Endothelial cell of umbilical vein (primary cell): Measurements from ENCODE around the gene COX7A2L. TPM values are rescaled to one million over a fixed set of nuclear protein-coding genes. Genes with fewer than 3 reads are reported as not detected.
A peak's percentile ranks its signal among the peaks of the same experiment; 100 is the strongest.

Experiments used
- BruUV-seq: library from RNA; stranded (reverse); fragments of 400-500 nt; replicated peaks from 2 replicates; lab custom pipeline; 2021; lab: Mats Ljungman, UMichigan
- CTCF ChIA-PET: fragments of 300-600, 350-600 bp; sonication (Branson Sonifier 250); formaldehyde crosslinking; loops from one replicate; lab custom pipeline; 2021; ENCODE audit warnings: antibody characterized with exemption, inconsistent platforms; lab: Charles Lee
- POLR2A ChIA-PET: fragments of 300-600, 350-600 bp; sonication (Branson Sonifier 250); formaldehyde crosslinking; loops from one replicate; lab custom pipeline; 2021; ENCODE audit warnings: antibody characterized with exemption, inconsistent platforms; lab: Charles Lee
- DNase-seq: peaks from one replicate; pipeline ENCODE4 v3.0.0-alpha.2; 2011; ENCODE audit warnings: low read depth, low spot score
- FAIRE-seq: peaks from 2 replicates; lab custom pipeline; 2011; peaks lifted over from hg19 to GRCh38; lab: Jason Lieb, UNC
- H2AFZ ChIP-seq: 2 replicates; pipeline ENCODE4 v1.6.0; 2012; ENCODE audit warnings: low read depth, low read length, control low read depth, inconsistent platforms
- H3K27ac ChIP-seq: 2 replicates; pipeline ENCODE4 v1.5.1; 2011; ENCODE audit warnings: low read depth, mild to moderate bottlenecking, control low read depth, low read length, moderate library complexity; ENCODE audit not compliant: insufficient read depth
- H3K27me3 ChIP-seq, 2 experiments: 2 replicates each; pipeline versions ENCODE4 v1.6.0 to v1.6.1; 2011; ENCODE audit warnings: low read length in 2 of 2, mixed read lengths in 1 of 2; ENCODE audit not compliant: control insufficient read depth in 2 of 2, insufficient read depth in 2 of 2
- H3K36me3 ChIP-seq, 2 experiments: 2 replicates in 1 of 2; 3 replicates in 1 of 2; pipeline ENCODE4 v1.5.1; 2011; ENCODE audit warnings: low read length in 2 of 2, mild to moderate bottlenecking in 1 of 2, moderate library complexity in 1 of 2; ENCODE audit not compliant: control insufficient read depth in 2 of 2, insufficient read depth in 2 of 2; ENCODE audit errors: extremely low read depth in 1 of 2
- H3K4me1 ChIP-seq: 3 replicates; pipeline ENCODE4 v1.5.1; 2011; ENCODE audit warnings: mild to moderate bottlenecking, low read length; ENCODE audit not compliant: control insufficient read depth, insufficient read depth; ENCODE audit errors: extremely low read depth
- H3K4me2 ChIP-seq: 2 replicates; pipeline ENCODE4 v1.6.1; 2011; ENCODE audit warnings: low read length, control low read depth, mixed read lengths; ENCODE audit not compliant: insufficient read depth
- H3K4me3 ChIP-seq, 3 experiments: fragments of 200-600 bp in 1 of 3; sonication (generic), shearing (Covaris generic) in 1 of 3; replicated peaks in 1 of 3; 2 replicates each; pipeline ENCODE4 v1.5.1; 2011 to 2016; ENCODE audit warnings: control low read depth in 3 of 3, low read length in 3 of 3, mild to moderate bottlenecking in 2 of 3, inconsistent platforms in 1 of 3, low read depth in 1 of 3, moderate library complexity in 1 of 3; ENCODE audit not compliant: insufficient read depth in 1 of 3
- H3K79me2 ChIP-seq: 2 replicates; pipeline ENCODE4 v1.6.0; 2012; ENCODE audit warnings: low read length, inconsistent platforms; ENCODE audit not compliant: control insufficient read depth, insufficient read depth
- H3K9ac ChIP-seq: replicated peaks from 2 replicates; pipeline ENCODE3; 2011; ENCODE audit warnings: low read length, control low read depth; ENCODE audit not compliant: insufficient read depth; ENCODE audit errors: extremely low read depth
- H3K9me1 ChIP-seq: replicated peaks from 3 replicates; pipeline ENCODE4 v1.6.0; 2011; ENCODE audit warnings: mild to moderate bottlenecking, low read length; ENCODE audit not compliant: control insufficient read depth, insufficient read depth; ENCODE audit errors: extremely low read depth
- H3K9me3 ChIP-seq: replicated peaks from 2 replicates; pipeline ENCODE4 v1.5.1; 2012; ENCODE audit warnings: low read length, inconsistent platforms; ENCODE audit not compliant: control insufficient read depth, insufficient read depth
- H4K20me1 ChIP-seq: replicated peaks from 2 replicates; pipeline ENCODE3; 2011; ENCODE audit warnings: mild to moderate bottlenecking, low read length; ENCODE audit not compliant: control insufficient read depth, insufficient read depth; ENCODE audit errors: extremely low read depth
- CTCF ChIP-seq, 2 donors: IDR thresholded peaks; 1 replicate in 1 of 2; 2 replicates in 1 of 2; pipeline ENCODE4 v1.5.1; 2011; ENCODE audit warnings: low read length in 2 of 2, mild to moderate bottlenecking in 2 of 2, moderate library complexity in 2 of 2, control low read depth in 1 of 2, inconsistent platforms in 1 of 2, low read depth in 1 of 2; ENCODE audit not compliant: insufficient read depth in 1 of 2; ENCODE audit errors: extremely low read depth in 1 of 2
- EZH2 ChIP-seq: IDR thresholded peaks from 2 replicates; pipeline ENCODE4 v1.6.1; 2012; ENCODE audit warnings: borderline replicate concordance, low read depth, mild to moderate bottlenecking, moderate library complexity, low read length, inconsistent platforms; ENCODE audit not compliant: severe bottlenecking
- FOS ChIP-seq: IDR thresholded peaks from 2 replicates; pipeline ENCODE4 v1.6.1; 2011; ENCODE audit warnings: mild to moderate bottlenecking, low read length, moderate library complexity, borderline replicate concordance; ENCODE audit not compliant: insufficient read depth
- GATA2 ChIP-seq: IDR thresholded peaks from 2 replicates; pipeline ENCODE4 v1.7.0; 2011; ENCODE audit warnings: low read depth, mild to moderate bottlenecking, moderate library complexity, mixed read lengths, low read length; ENCODE audit not compliant: insufficient read length, insufficient read depth
- JUN ChIP-seq: IDR thresholded peaks from 2 replicates; pipeline ENCODE4 v1.6.1; 2011; ENCODE audit warnings: borderline replicate concordance, low read depth; ENCODE audit not compliant: insufficient read length, insufficient read depth
- MAX ChIP-seq: IDR thresholded peaks from 2 replicates; pipeline ENCODE4 v1.6.1; 2011; ENCODE audit not compliant: insufficient read depth, insufficient read length
- MYC ChIP-seq: IDR thresholded peaks from one replicate; pipeline ENCODE4 v1.6.1; 2011; ENCODE audit warnings: mild to moderate bottlenecking, low read depth, low read length
- POLR2A ChIP-seq: IDR thresholded peaks from 2 replicates; pipeline ENCODE4 v1.6.1; 2012; ENCODE audit warnings: low read depth, mild to moderate bottlenecking, control low read depth, low read length
- POLR2AphosphoS5 ChIP-seq: IDR thresholded peaks from 2 replicates; pipeline ENCODE4 v1.6.1; 2012; ENCODE audit warnings: low read depth, mild to moderate bottlenecking, control low read depth, low read length, moderate library complexity; ENCODE audit not compliant: insufficient read depth
- dilution Hi-C: fragments of 300-500 bp; cut with MboI; formaldehyde crosslinking; loops from one replicate; pipeline ENCODE4 v1.15.0; 2019; ENCODE audit warnings: low sequenced_read_pairs; ENCODE audit not compliant: extremely low pct_ligation_motif_present
- intact Hi-C: fragments of 100-400 bp; cut with micrococcal nuclease; formaldehyde crosslinking; loops from one replicate; pipeline ENCODE4 v1.10.0; 2022
- polyA plus RNA-seq, 4 experiments: library from polyadenylated mRNA; depleted of rRNA in 3 of 4; stranded (reverse) in 3 of 4; unstranded in 1 of 4; fragments of >200 nt; gene quantifications; 2 replicates each; pipeline versions ENCODE4 v1.2.1 to v1.2.3, GENCODE V29; 2011 to 2012; ENCODE audit warnings: missing spikeins in 1 of 4
- total RNA-seq: library from RNA; stranded (reverse); gene quantifications from 2 replicates; pipeline ENCODE4 v1.2.3, GENCODE V29; 2021

COX7A2L gene
- total and polyA plus RNA-seq, 2 donors (not counting 3 experiments of a cell fraction or from before 2014, with no cell fraction given): 94.2 to 119 TPM

GRCh38 chr2:42314892-42315468, 46.0 kb downstream of the COX7A2L start:
- H3K4me2 ChIP-seq: no peak overlapping the region
- H3K4me1 ChIP-seq: peaks cover 11% of the 10 kb centered on the region
- POLR2A ChIA-PET: no interaction called here
- H3K79me2 ChIP-seq: no peaks in the 10 kb centered on the region
- no peaks in the 10 kb centered on the region for H3K9me3 ChIP-seq
- intact Hi-C loops (loop anchor here (2.0 kb wide), 1 partner anchor 18 kb away; no protein-coding TSS in a partner anchor), dilution Hi-C loops (no loop called here)
- TF ChIP-seq EZH2: no peak
- peak; percentile 25 for TF ChIP-seq FOS
- TF ChIP-seq GATA2: no peak
- TF ChIP-seq JUN: peak; percentile 52
- TF ChIP-seq MAX: no peak
- TF ChIP-seq CTCF (IDR thresholded peaks at IDR 0.05; ENCODE audit: extremely low read depth in 1 of 2, insufficient read depth in 1 of 2, low read depth in 1 of 2, low read length in 2 of 2): no peak
- TF ChIP-seq POLR2A: no peak
- TF ChIP-seq POLR2AphosphoS5: no peak
- no peak for TF ChIP-seq MYC
- DNase-seq (peak; percentile 69), FAIRE-seq (no peak)
- no peaks in the 10 kb centered on the region for H3K27me3 ChIP-seq
- CTCF ChIA-PET: interaction anchor here (0.6 to 3.6 kb wide), 3 partner anchors 9 to 446 kb away, joined by 3 to 21 read pairs (median 3); no protein-coding TSS in a partner anchor
- H3K36me3 ChIP-seq: no peaks in the 10 kb centered on the region
- H4K20me1 ChIP-seq: no peaks in the 10 kb centered on the region
- no peak overlapping the region for H2AFZ ChIP-seq
- H3K9me1 ChIP-seq: no peaks in the 10 kb centered on the region
- no peak overlapping the region for H3K27ac ChIP-seq
- no TSS peak for BruUV-seq
- H3K9ac ChIP-seq: no peak overlapping the region
- no peak overlapping the region for H3K4me3 ChIP-seq
